HepG2 (cell line): ENCODE data around the gene PPFIA4. TPM values are rescaled to one million over a fixed set of nuclear protein-coding genes. Genes with fewer than 3 reads are reported as not detected.

Experiments used
- ATAC-seq: fragments of 200-7000 bp; cut with Tn5 transposase; 3 replicates; pipeline ENCODE4 v1.9.1; 2020; ENCODE audit warnings: mild to moderate bottlenecking, moderate library complexity
- BruUV-seq: library from RNA; stranded (reverse); fragments of 400-500 nt; replicated peaks from 2 replicates; lab custom pipeline; 2021; lab: Mats Ljungman, UMichigan
- CTCF ChIA-PET: fragments of 300-600 bp; formaldehyde crosslinking; extraction: SDS; loops from one replicate; lab custom pipeline; 2021; ENCODE audit warnings: low total read pairs, inconsistent platforms, low intra/inter-chr PET ratio; lab: Yijun Ruan, JAX
- POLR2A ChIA-PET: fragments of 350-600 bp; sonication (Branson Sonifier 250); formaldehyde crosslinking; loops from one replicate; lab custom pipeline; 2020; ENCODE audit warnings: antibody characterized with exemption, inconsistent platforms; lab: Yijun Ruan, JAX
- DNase-seq: peaks from one replicate; pipeline ENCODE4 v3.0.0-alpha.2; 2015; ENCODE audit warnings: low spot score
- FAIRE-seq: peaks from 3 replicates; lab custom pipeline; 2011; peaks lifted over from hg19 to GRCh38; lab: Jason Lieb, UNC
- H2AFZ ChIP-seq: one replicate; pipeline ENCODE4 v1.6.1; 2011; ENCODE audit warnings: low read length, inconsistent platforms
- H3K27ac ChIP-seq: fragments of 300-600 bp; 3 replicates; pipeline ENCODE4 v1.8.0; 2011; ENCODE audit warnings: mixed run types, mild to moderate bottlenecking, mixed read lengths, low read length, inconsistent platforms; ENCODE audit not compliant: insufficient read depth; ENCODE audit errors: extremely low read length
- H3K27me3 ChIP-seq, 2 experiments: fragments of 200-600 bp in 1 of 2; 2 replicates in 1 of 2; 3 replicates in 1 of 2; pipeline versions ENCODE4 v1.6.0 to v1.8.0; 2011; ENCODE audit warnings: low read length in 2 of 2, mild to moderate bottlenecking in 2 of 2, moderate library complexity in 2 of 2, inconsistent platforms in 1 of 2; ENCODE audit not compliant: insufficient read depth in 2 of 2, control insufficient read depth in 1 of 2
- H3K36me3 ChIP-seq, 2 experiments: fragments of 200-600 bp in 1 of 2; replicated peaks in 1 of 2; 2 replicates in 1 of 2; 3 replicates in 1 of 2; pipeline versions ENCODE4 v1.5.1 to v1.8.0; 2011; ENCODE audit warnings: low read length in 2 of 2, inconsistent platforms in 1 of 2; ENCODE audit not compliant: insufficient read depth in 2 of 2, control insufficient read depth in 1 of 2
- H3K4me1 ChIP-seq: 2 replicates; pipeline ENCODE4 v1.5.1; 2012; ENCODE audit warnings: low read length, inconsistent platforms; ENCODE audit not compliant: insufficient read depth
- H3K4me2 ChIP-seq: 2 replicates; pipeline ENCODE4 v1.6.0; 2011; ENCODE audit warnings: low read depth, low read length, inconsistent platforms
- H3K4me3 ChIP-seq, 3 experiments: fragments of 200-600 bp in 1 of 3; sonication (generic), shearing (Covaris generic) in 1 of 3; replicated peaks in 1 of 3; 2 replicates each; pipeline ENCODE4 v1.5.1; 2011 to 2016; ENCODE audit warnings: low read length in 3 of 3, inconsistent platforms in 2 of 3, low read depth in 2 of 3, mild to moderate bottlenecking in 2 of 3, control low read depth in 1 of 3, mixed read lengths in 1 of 3; ENCODE audit not compliant: insufficient read depth in 1 of 3
- H3K79me2 ChIP-seq: one replicate; pipeline ENCODE4 v1.6.1; 2011; ENCODE audit warnings: low read length, inconsistent platforms; ENCODE audit not compliant: insufficient read depth
- H3K9ac ChIP-seq: 2 replicates; pipeline ENCODE4 v1.6.0; 2011; ENCODE audit warnings: mild to moderate bottlenecking, low read depth, low read length, inconsistent platforms; ENCODE audit not compliant: insufficient read depth
- H3K9me3 ChIP-seq: 2 replicates; pipeline ENCODE4 v1.5.1; 2012; ENCODE audit warnings: mild to moderate bottlenecking, low read length
- H4K20me1 ChIP-seq: 2 replicates; pipeline ENCODE4 v1.6.0; 2011; ENCODE audit warnings: inconsistent platforms, mild to moderate bottlenecking, low read length, moderate library complexity; ENCODE audit not compliant: insufficient read depth
- CBX5 ChIP-seq: sonication (generic); formaldehyde crosslinking; IDR thresholded peaks from 2 replicates; pipeline ENCODE4 v1.4.0; 2020; ENCODE audit warnings: missing genetic modification reagents, borderline replicate concordance
- CHD4 ChIP-seq: fragments of 200-600 bp; sonication (generic); IDR thresholded peaks from 2 replicates; pipeline ENCODE4 v1.7.0; 2017; ENCODE audit warnings: mild to moderate bottlenecking, low read length, borderline replicate concordance
- FOSL1 ChIP-seq: sonication (generic); formaldehyde crosslinking; IDR thresholded peaks from 2 replicates; pipeline ENCODE4 v1.9.0; 2021; ENCODE audit warnings: missing genetic modification reagents, borderline replicate concordance
- FOXJ3 ChIP-seq: sonication (generic); formaldehyde crosslinking; IDR thresholded peaks from 2 replicates; pipeline ENCODE4 v1.4.0; 2020; ENCODE audit warnings: missing genetic modification reagents, mild to moderate bottlenecking, borderline replicate concordance
- HNF4G ChIP-seq, 2 experiments: sonication (generic) in 1 of 2; formaldehyde crosslinking in 1 of 2; IDR thresholded peaks; 2 replicates each; pipeline versions ENCODE4 v1.4.0 to v1.6.1; 2011 to 2020; ENCODE audit warnings: borderline replicate concordance in 2 of 2, low read depth in 2 of 2, mild to moderate bottlenecking in 2 of 2, low read length in 1 of 2, missing genetic modification reagents in 1 of 2, moderate library complexity in 1 of 2
- MYNN ChIP-seq: sonication (generic); formaldehyde crosslinking; IDR thresholded peaks from 2 replicates; pipeline ENCODE4 v1.4.0; 2020; ENCODE audit warnings: mild to moderate bottlenecking, low read depth, missing genetic modification reagents
- PHF20 ChIP-seq: sonication (generic); formaldehyde crosslinking; IDR thresholded peaks from 2 replicates; pipeline ENCODE4 v1.5.0; 2020; ENCODE audit warnings: mild to moderate bottlenecking, missing genetic modification reagents
- PITX1 ChIP-seq: sonication (generic); formaldehyde crosslinking; IDR thresholded peaks from 2 replicates; pipeline ENCODE4 v1.5.1; 2020; ENCODE audit warnings: mild to moderate bottlenecking, missing genetic modification reagents
- STAT5B ChIP-seq: sonication (generic); formaldehyde crosslinking; IDR thresholded peaks from 2 replicates; pipeline ENCODE4 v1.4.0; 2020; ENCODE audit warnings: missing genetic modification reagents
- TCF12 ChIP-seq, 2 experiments: fragments of 450-650 bp in 1 of 2; sonication (generic) in 1 of 2; formaldehyde crosslinking in 1 of 2; IDR thresholded peaks; 2 replicates each; pipeline versions ENCODE4 v1.6.1 to v1.8.0; 2017 to 2022; ENCODE audit warnings: antibody characterized with exemption in 1 of 2, mild to moderate bottlenecking in 1 of 2, missing genetic modification reagents in 1 of 2, moderate library complexity in 1 of 2
- ZBTB8A ChIP-seq: sonication (generic); formaldehyde crosslinking; IDR thresholded peaks from 2 replicates; pipeline ENCODE4 v1.4.0; 2020; ENCODE audit warnings: mild to moderate bottlenecking, low read depth, missing genetic modification reagents, borderline replicate concordance
- ZNF138 ChIP-seq: sonication (generic); formaldehyde crosslinking; IDR thresholded peaks from 2 replicates; pipeline ENCODE4 v1.5.0; 2020; ENCODE audit warnings: mild to moderate bottlenecking, low read depth, missing genetic modification reagents
- ZNF407 ChIP-seq: sonication (generic); formaldehyde crosslinking; IDR thresholded peaks from one replicate; pipeline ENCODE4 v1.5.1; 2020; ENCODE audit warnings: mild to moderate bottlenecking, missing genetic modification reagents; ENCODE audit errors: not compliant biosample characterization
- ZNF446 ChIP-seq: sonication (generic); formaldehyde crosslinking; IDR thresholded peaks from 2 replicates; pipeline ENCODE4 v1.5.0; 2020; ENCODE audit warnings: mild to moderate bottlenecking, missing genetic modification reagents
- ZUFSP ChIP-seq: sonication (generic); formaldehyde crosslinking; IDR thresholded peaks from 2 replicates; pipeline ENCODE4 v1.9.0; 2021; ENCODE audit warnings: missing genetic modification reagents, mild to moderate bottlenecking, borderline replicate concordance
- WGBS: methylation state at CpG from one replicate; pipeline ENCODE4 v1.1.6; 2017; ENCODE audit warnings: low lambda C conversion rate; 5-methylcytosine and 5-hydroxymethylcytosine counted together
- in situ Hi-C: cut with HindIII; loops from 2 replicates; pipeline ENCODE4 v1.10.0; 2017; ENCODE audit warnings: low pct_unique_long_range_greater_than_20kb; ENCODE audit not compliant: extremely low pct_ligation_motif_present
- intact Hi-C: fragments of 100-400 bp; cut with micrococcal nuclease; formaldehyde crosslinking; loops from one replicate; pipeline ENCODE4 v1.10.0; 2022; ENCODE audit not compliant: unreplicated experiment
- polyA plus RNA-seq, 8 experiments: library from polyadenylated mRNA; depleted of rRNA in 3 of 8; stranded (reverse) in 7 of 8; unstranded in 1 of 8; fragments of >200 nt; fragmentation: Illumina TruSeq in 4 of 8; extraction: Trizol in 4 of 8; gene quantifications; 2 replicates each; pipeline versions ENCODE4 v1.2.1 to v1.2.3, GENCODE V29; 2011 to 2016; ENCODE audit warnings: low read depth in 4 of 8, missing spikeins in 1 of 8, mixed read lengths in 1 of 8; ENCODE audit not compliant: insufficient read depth in 1 of 8
- total RNA-seq, 5 experiments: library from RNA; depleted of rRNA; stranded (reverse); fragments of >200 nt; fragmentation: Illumina TruSeq; extraction: Trizol; gene quantifications; 2 replicates each; pipeline ENCODE4 v1.2.3, GENCODE V29; 2016; ENCODE audit warnings: low read depth in 1 of 5

Gene PPFIA4
- total and polyA plus RNA-seq, 2 of the 13 experiments (the other 11 are each of a cell fraction or from before 2014, with no cell fraction given): 6.4 TPM; not detected in 1

- no peaks in the 10 kb centered on the region for H3K4me1 ChIP-seq
- no peak overlapping the region for H3K4me3 ChIP-seq
- FAIRE-seq (no peak), ATAC-seq (no peak), DNase-seq (no peak)
- no peak overlapping the region for H3K27ac ChIP-seq
- CTCF ChIA-PET: no interaction called here
- H3K79me2 ChIP-seq: no peaks in the 10 kb centered on the region
- peaks cover 4 to 19% of the 10 kb centered on the region in 2 experiments; a peak in 3 of 5 replicates for H3K27me3 ChIP-seq
- intact Hi-C loops (no loop called here), in situ Hi-C loops (no loop called here)
- H2AFZ ChIP-seq: no peak overlapping the region
- 0% methylated on average over 1 of the region's 2 CpGs for WGBS
- H3K9ac ChIP-seq: no peak overlapping the region
- H4K20me1 ChIP-seq: no peaks in the 10 kb centered on the region
- H3K36me3 ChIP-seq: no peaks in the 10 kb centered on the region
- no peaks in the 10 kb centered on the region for H3K9me3 ChIP-seq
- H3K4me2 ChIP-seq: no peak overlapping the region
- POLR2A ChIA-PET: no interaction called here
- BruUV-seq: no TSS peak
- no peak for TF ChIP-seq CBX5
- no peak for TF ChIP-seq PHF20
- TF ChIP-seq ZUFSP: no peak
- TF ChIP-seq STAT5B (CRISPR knock-in tag): no peak
- no peak for TF ChIP-seq CHD4
- no peak for TF ChIP-seq ZBTB8A (CRISPR knock-in tag)
- no peak for TF ChIP-seq ZNF138
- TF ChIP-seq PITX1 (CRISPR knock-in tag): no peak
- TF ChIP-seq HNF4G (IDR thresholded peaks at IDR 0.05; ENCODE audit: borderline replicate concordance, low read depth, low read length): no peak
- no peak for TF ChIP-seq HNF4G (CRISPR knock-in tag; IDR thresholded peaks at IDR 0.05; ENCODE audit: borderline replicate concordance, low read depth)
- TF ChIP-seq ZNF446: no peak
- no peak for TF ChIP-seq MYNN (CRISPR knock-in tag)
- no peak for TF ChIP-seq TCF12 (IDR thresholded peaks at IDR 0.05)
- TF ChIP-seq TCF12 (CRISPR knock-in tag; IDR thresholded peaks at IDR 0.05): no peak
- no peak for TF ChIP-seq FOSL1 (CRISPR knock-in tag)
- TF ChIP-seq FOXJ3 (CRISPR knock-in tag): no peak
- TF ChIP-seq ZNF407 (CRISPR knock-in tag): no peak
These were observed 95.9 kb downstream of the PPFIA4 start for GRCh38 chr1:203122159-203122558.
